K562 (cell line): ENCODE measurements around the gene GON7. TPM values are rescaled to one million over a fixed set of nuclear protein-coding genes. Genes with fewer than 3 reads are reported as not detected.
A peak's percentile ranks its signal among the peaks of the same experiment; 100 is the strongest.

Source experiments
- ATF1 ChIP-seq, 2 experiments: fragments of 450-650 bp in 1 of 2; IDR thresholded peaks; 2 replicates each; pipeline ENCODE4 v1.6.1; 2016; ENCODE audit warnings: missing compliant biosample characterization in 1 of 2, missing genetic modification characterization in 1 of 2
- CREB3L1 ChIP-seq: fragments of 450-650 bp; IDR thresholded peaks from 2 replicates; pipeline ENCODE4 v1.6.1; 2014; ENCODE audit warnings: low read depth, mild to moderate bottlenecking, moderate library complexity, borderline replicate concordance
- CREBBP ChIP-seq: IDR thresholded peaks from one replicate; pipeline ENCODE4 v1.6.1; 2012; ENCODE audit warnings: low read depth, mild to moderate bottlenecking, control low read depth, inconsistent platforms, low read length
- JUND ChIP-seq, 2 experiments: IDR thresholded peaks; 2 replicates in 1 of 2; 3 replicates in 1 of 2; pipeline ENCODE4 v1.6.1; 2011; ENCODE audit warnings: borderline replicate concordance in 2 of 2, low read depth in 2 of 2, low read length in 2 of 2, improper control_type of control experiment in 1 of 2, missing biosample characterization in 1 of 2, missing genetic modification characterization in 1 of 2, missing genetic modification reagents in 1 of 2
- MCM2 ChIP-seq: fragments of 450-650 bp; IDR thresholded peaks from 2 replicates; pipeline ENCODE4 v1.6.1; 2017; ENCODE audit warnings: low read depth, mild to moderate bottlenecking
- SMC3 ChIP-seq: conservative IDR thresholded peaks from 2 replicates; pipeline ENCODE4 v1.6.1; 2011; ENCODE audit warnings: low read depth, low read length, improper control_type of control experiment; ENCODE audit not compliant: insufficient read depth
- THRB ChIP-seq: fragments of 450-650 bp; formaldehyde crosslinking; conservative IDR thresholded peaks from 2 replicates; pipeline ENCODE4 v1.4.0; 2022; ENCODE audit warnings: mild to moderate bottlenecking, missing genetic modification characterization
- ZBTB1 ChIP-seq: sonication (generic); formaldehyde crosslinking; IDR thresholded peaks from 2 replicates; pipeline ENCODE4 v1.8.1; 2023; ENCODE audit warnings: missing genetic modification reagents, low read depth, mild to moderate bottlenecking, borderline replicate concordance
- ZNF407 ChIP-seq: fragments of 450-650 bp; IDR thresholded peaks from 2 replicates; pipeline ENCODE4 v1.6.1; 2016; ENCODE audit warnings: low read depth
- polyA plus RNA-seq, 8 experiments: library from polyadenylated mRNA; depleted of rRNA in 4 of 8; stranded (reverse) in 5 of 8; unstranded in 3 of 8; fragments of >200 nt; fragmentation: Nextera tagmentation in 2 of 8; fragmentation: Illumina TruSeq in 1 of 8; extraction: Ambion mirVana in 2 of 8; extraction: Trizol in 1 of 8; gene quantifications; 2 replicates each; pipeline versions ENCODE4 v1.2.1 to v1.2.3, GENCODE V29; 2011 to 2014; ENCODE audit warnings: inconsistent platforms in 1 of 8, missing spikeins in 1 of 8
- total RNA-seq, 7 experiments: library from RNA; depleted of rRNA in 6 of 7; stranded (reverse); fragments of >200 nt in 6 of 7; fragmentation: Illumina TruSeq in 2 of 7; extraction: Trizol in 2 of 7; gene quantifications; 2 replicates each; pipeline versions ENCODE4 v1.2.1 to v1.2.3, GENCODE V29; 2011 to 2021; ENCODE audit warnings: low replicate concordance in 1 of 7

The GON7 gene
- total and polyA plus RNA-seq, 9 of the 15 experiments (the other 6 are each of a cell fraction or from before 2014, with no cell fraction given) = 13.7 to 34.0 (median 23.9) TPM

GRCh38 chr14:93184391-93185348 lies 22.2 kb downstream of the GON7 start, which contains the start of the genes LYSET and MOAP1 (continued):
- TF ChIP-seq SMC3 = no peak
- peak; percentile 36; the same call in 1 of the 2 replicates for TF ChIP-seq ZBTB1 (CRISPR knock-in tag)
- TF ChIP-seq THRB (CRISPR knock-in tag) = no peak
- peak; percentile 20; the same call in 1 of the 2 replicates for TF ChIP-seq JUND (IDR thresholded peaks at IDR 0.05; ENCODE audit: borderline replicate concordance, low read depth, low read length)
- TF ChIP-seq JUND (tag; IDR thresholded peaks at IDR 0.05; ENCODE audit: borderline replicate concordance, low read depth, low read length) = no peak
- no peak for TF ChIP-seq ZNF407
- TF ChIP-seq CREBBP = no peak
- TF ChIP-seq CREB3L1 = no peak
- TF ChIP-seq ATF1 (CRISPR knock-in tag; IDR thresholded peaks at IDR 0.05) = no peak
- peak; percentile 89 for TF ChIP-seq ATF1 (tag; IDR thresholded peaks at IDR 0.05)
- TF ChIP-seq MCM2 = no peak
